Muscle of arm (tissue), 12 donors: ENCODE data around the gene ZNF668. TPM values are rescaled to one million over a fixed set of nuclear protein-coding genes. Genes with fewer than 3 reads are reported as not detected.
"Not testable (repeated sequence)": the region's sequence is repeated elsewhere in the genome, so short reads cannot be mapped to it uniquely, and the experiment has no call there.

Source experiments
- DNase-seq: peaks from one replicate; pipeline ENCODE4 v3.0.0-alpha.2; 2013
- polyA plus RNA-seq, 12 donors: library from polyadenylated mRNA; unstranded; fragments of 120-200 nt; gene quantifications; one replicate each; pipeline ENCODE4 v1.2.1, GENCODE V29; 2013; ENCODE audit not compliant: insufficient read length in 12 of 12

The ZNF668 gene
- polyA plus RNA-seq, 12 donors: 5.3 to 9.5 (median 7.2) TPM; not detected in 1

GRCh38 chr16:31017756-31018155, 56.3 kb downstream of the ZNF668 start:
- not testable (repeated sequence) for DNase-seq

GRCh38 chr16:31016018-31016417, 58.0 kb downstream of the ZNF668 start:
- DNase-seq: no peak

GRCh38 chr16:31013292-31013691, 60.7 kb downstream of the ZNF668 start:
- DNase-seq: not testable (repeated sequence)

GRCh38 chr16:31011815-31012214, 62.2 kb downstream of the ZNF668 start:
- DNase-seq: not testable (repeated sequence)

Other genes starting within 250 kb of the ZNF668 start
- 10 to 100 TPM in 11 of 12 donors, not detected in 1; 24.7 to 34.9 (median 27.2) TPM for gene BCL7C, start 180.2 kb downstream of the ZNF668 start, polyA plus RNA-seq
- 10 to 100 TPM in 5 of 12 donors, 1 to 10 TPM in 5, not detected in 2; 8.7 to 15.7 (median 10.5) TPM for gene CTF1, start 177.6 kb downstream of the ZNF668 start, polyA plus RNA-seq
- gene FBXL19, start 150.7 kb downstream of the ZNF668 start, polyA plus RNA-seq: 10 to 100 TPM in 5 of 12 donors, 1 to 10 TPM in 6, not detected in 1; 5.3 to 29.1 (median 9.5) TPM
- 10 to 100 TPM in 3 of 12 donors, 1 to 10 TPM in 8, not detected in 1; 7.4 to 11.3 (median 8.8) TPM for gene ORAI3, start 125.2 kb downstream of the ZNF668 start, polyA plus RNA-seq
- gene SETD1A, start 116.5 kb downstream of the ZNF668 start, polyA plus RNA-seq: 10 to 100 TPM in 9 of 12 donors, 1 to 10 TPM in 2, not detected in 1; 9.5 to 19.5 (median 11.0) TPM
- 10 to 100 TPM in 1 of 12 donors, 1 to 10 TPM in 10, not detected in 1; 6.9 to 16.3 (median 9.0) TPM for gene HSD3B7, start 89.0 kb downstream of the ZNF668 start, polyA plus RNA-seq
- 1 to 10 TPM in 6 of 12 donors, under 1 TPM in 4, not detected in 2; 0.78 to 7.1 (median 1.5) TPM for gene STX1B, start 63.6 kb downstream of the ZNF668 start, polyA plus RNA-seq
- gene STX4, start 40.7 kb downstream of the ZNF668 start, polyA plus RNA-seq: 10 to 100 TPM in 11 of 12 donors, not detected in 1; 33.1 to 71.9 (median 39.3) TPM
- 10 to 100 TPM in 2 of 12 donors, 1 to 10 TPM in 9, not detected in 1; 7.1 to 13.3 (median 9.5) TPM for gene ZNF646, start 182 bp upstream of the ZNF668 start, polyA plus RNA-seq
- gene PRSS53, start 14.7 kb upstream of the ZNF668 start, polyA plus RNA-seq: 10 to 100 TPM in 1 of 12 donors, 1 to 10 TPM in 10, not detected in 1; 1.8 to 16.4 (median 4.6) TPM
- gene VKORC1, start 20.6 kb upstream of the ZNF668 start, polyA plus RNA-seq: 10 to 100 TPM in 11 of 12 donors, not detected in 1; 50.0 to 71.5 (median 58.6) TPM
- gene BCKDK, start 34.1 kb upstream of the ZNF668 start, polyA plus RNA-seq: 10 to 100 TPM in 11 of 12 donors, not detected in 1; 19.1 to 30.0 (median 24.8) TPM
- 10 to 100 TPM in 11 of 12 donors, not detected in 1; 41.5 to 63.1 (median 46.7) TPM for gene KAT8, start 43.4 kb upstream of the ZNF668 start, polyA plus RNA-seq
- 10 to 100 TPM in 2 of 12 donors, 1 to 10 TPM in 2, under 1 TPM in 6, not detected in 2; 0.16 to 39.2 (median 0.61) TPM for gene PRSS8, start 61.5 kb upstream of the ZNF668 start, polyA plus RNA-seq
- gene PRSS36, start 75.8 kb upstream of the ZNF668 start, polyA plus RNA-seq: 1 to 10 TPM in 8 of 12 donors, under 1 TPM in 2, not detected in 2; 0.92 to 2.0 (median 1.4) TPM
- gene FUS, start 105.9 kb upstream of the ZNF668 start, polyA plus RNA-seq: 1,000 to 10,000 TPM in 1 of 12 donors, 100 to 1,000 TPM in 11; 290 to 4,308 (median 418) TPM
- 10 to 100 TPM in 3 of 12 donors, 1 to 10 TPM in 8, not detected in 1; 3.8 to 28.0 (median 6.0) TPM for gene PYCARD, start 128.5 kb upstream of the ZNF668 start, polyA plus RNA-seq
- 10 to 100 TPM in 11 of 12 donors, not detected in 1; 19.1 to 87.8 (median 58.2) TPM for gene TRIM72, start 139.9 kb upstream of the ZNF668 start, polyA plus RNA-seq
- gene PYDC1, start 142.9 kb upstream of the ZNF668 start, polyA plus RNA-seq: 1 to 10 TPM in 5 of 12 donors, under 1 TPM in 5, not detected in 2; 0.27 to 2.1 (median 0.95) TPM
- 1 to 10 TPM in 11 of 12 donors, not detected in 1; 2.1 to 9.2 (median 3.2) TPM for gene ITGAM, start 185.7 kb upstream of the ZNF668 start, polyA plus RNA-seq